CD14-positive monocyte (primary cell): Measurements from ENCODE around the gene AP2S1. TPM values are rescaled to one million over a fixed set of nuclear protein-coding genes. Genes with fewer than 3 reads are reported as not detected.

Experiments used
- DNase-seq, 3 donors: peaks; one replicate each; pipeline ENCODE4 v3.0.0-alpha.2; 2011 to 2022
- H2AFZ ChIP-seq: 2 replicates; pipeline ENCODE4 v1.6.0; 2012; ENCODE audit warnings: mild to moderate bottlenecking, low read depth, low read length, inconsistent platforms; ENCODE audit not compliant: insufficient read depth, poor library complexity, severe bottlenecking
- H3K27ac ChIP-seq, 2 donors: 1 replicate in 1 of 2; 2 replicates in 1 of 2; pipeline ENCODE4 v1.5.1; 2012 to 2013; ENCODE audit warnings: low read length in 2 of 2, control low read depth in 1 of 2, inconsistent platforms in 1 of 2, low read depth in 1 of 2, mild to moderate bottlenecking in 1 of 2
- H3K27me3 ChIP-seq, 2 donors: one replicate each; pipeline versions ENCODE4 v1.6.0 to v1.6.1; 2011 to 2013; ENCODE audit warnings: low read length in 2 of 2; ENCODE audit not compliant: control insufficient read depth in 2 of 2, insufficient read depth in 2 of 2
- H3K36me3 ChIP-seq, 2 donors: replicated peaks in 1 of 2; 1 replicate in 1 of 2; 2 replicates in 1 of 2; pipeline versions ENCODE4 v1.5.1 to v1.6.1; 2012 to 2013; ENCODE audit warnings: low read length in 2 of 2, control low read depth in 1 of 2, inconsistent platforms in 1 of 2, mild to moderate bottlenecking in 1 of 2; ENCODE audit not compliant: insufficient read depth in 2 of 2, control insufficient read depth in 1 of 2
- H3K4me1 ChIP-seq, 2 donors: 1 replicate in 1 of 2; 2 replicates in 1 of 2; pipeline versions ENCODE4 v1.5.1 to v1.6.1; 2012 to 2013; ENCODE audit warnings: low read length in 2 of 2, control low read depth in 1 of 2, inconsistent platforms in 1 of 2, mild to moderate bottlenecking in 1 of 2, moderate library complexity in 1 of 2; ENCODE audit not compliant: insufficient read depth in 2 of 2, control insufficient read depth in 1 of 2
- H3K4me2 ChIP-seq: replicated peaks from 2 replicates; pipeline ENCODE3; 2012; ENCODE audit warnings: low read length, moderate library complexity, mild to moderate bottlenecking; ENCODE audit not compliant: poor library complexity, severe bottlenecking; ENCODE audit errors: extremely low read depth
- H3K4me3 ChIP-seq, 3 experiments: fragments of 200-600 bp in 1 of 3; sonication (generic) in 1 of 3; replicated peaks in 1 of 3; 1 replicate in 2 of 3; 2 replicates in 1 of 3; pipeline ENCODE4 v1.5.1; 2011 to 2013; ENCODE audit warnings: low read length in 3 of 3, mild to moderate bottlenecking in 3 of 3, control low read depth in 2 of 3, low read depth in 2 of 3, inconsistent platforms in 1 of 3, moderate library complexity in 1 of 3
- H3K79me2 ChIP-seq: 2 replicates; pipeline ENCODE4 v1.6.0; 2012; ENCODE audit warnings: mild to moderate bottlenecking, control low read depth, inconsistent platforms, low read length, moderate library complexity; ENCODE audit not compliant: insufficient read depth
- H3K9ac ChIP-seq: 2 replicates; pipeline ENCODE4 v1.6.0; 2017; ENCODE audit warnings: low read length, mild to moderate bottlenecking; ENCODE audit not compliant: insufficient read depth, poor library complexity, severe bottlenecking
- H3K9me3 ChIP-seq, 2 donors: replicated peaks in 1 of 2; 1 replicate in 1 of 2; 2 replicates in 1 of 2; pipeline versions ENCODE4 v1.5.1 to v1.6.1; 2012 to 2013; ENCODE audit warnings: low read length in 2 of 2, control low read depth in 1 of 2; ENCODE audit not compliant: control insufficient read depth in 1 of 2, insufficient read depth in 1 of 2
- H4K20me1 ChIP-seq: 2 replicates; pipeline ENCODE4 v1.6.0; 2012; ENCODE audit warnings: mild to moderate bottlenecking, low read length, control low read depth, moderate library complexity; ENCODE audit not compliant: insufficient read depth
- H3K27ac Mint-ChIP-seq, 7 donors: one replicate each; pipeline ENCODE4 v1.8.0; 2020; ENCODE audit warnings: mild to moderate bottlenecking in 7 of 7, mixed read lengths in 7 of 7, moderate library complexity in 6 of 7, inconsistent platforms in 2 of 7
- H3K27me3 Mint-ChIP-seq, 3 donors: one replicate each; pipeline ENCODE4 v1.8.0; 2021 to 2022; ENCODE audit warnings: low read depth in 3 of 3, mild to moderate bottlenecking in 3 of 3, mixed read lengths in 3 of 3, moderate library complexity in 3 of 3, inconsistent platforms in 1 of 3
- H3K36me3 Mint-ChIP-seq, 2 donors: one replicate each; pipeline ENCODE4 v1.8.0; 2020; ENCODE audit warnings: mixed read lengths in 2 of 2, inconsistent platforms in 1 of 2, mild to moderate bottlenecking in 1 of 2
- H3K4me1 Mint-ChIP-seq: one replicate; pipeline ENCODE4 v1.8.0; 2020; ENCODE audit warnings: mild to moderate bottlenecking, mixed read lengths
- H3K4me3 Mint-ChIP-seq, 2 donors: one replicate each; pipeline ENCODE4 v1.8.0; 2020; ENCODE audit warnings: mild to moderate bottlenecking in 2 of 2, mixed read lengths in 2 of 2, moderate library complexity in 1 of 2
- H3K9me3 Mint-ChIP-seq, 7 donors: one replicate each; pipeline ENCODE4 v1.8.0; 2020 to 2022; ENCODE audit warnings: mixed read lengths in 7 of 7, mild to moderate bottlenecking in 6 of 7, moderate library complexity in 6 of 7, inconsistent platforms in 2 of 7
- CTCF ChIP-seq: fragments of 200-600 bp; IDR thresholded peaks from one replicate; pipeline ENCODE4 v1.8.0; 2022; ENCODE audit warnings: antibody characterized with exemption, mild to moderate bottlenecking
- WGBS: methylation state at CpG from one replicate; pipeline ENCODE4 v1.1.5; 2013; ENCODE audit warnings: missing lambda C conversion rate; ENCODE audit not compliant: insufficient coverage; 5-methylcytosine and 5-hydroxymethylcytosine counted together
- intact Hi-C, 2 donors: fragments of 100-400 bp; cut with micrococcal nuclease; formaldehyde crosslinking; loops; one replicate each; pipeline versions ENCODE4 v1.15.0 to v1.15.1; 2023
- polyA plus RNA-seq, 3 donors: library from polyadenylated mRNA; depleted of rRNA in 1 of 3; unstranded in 2 of 3; stranded (reverse) in 1 of 3; fragments of 300-500 nt in 2 of 3; fragments of >200 nt in 1 of 3; fragmentation: Illumina TruSeq in 2 of 3; gene quantifications; 1 replicate in 2 of 3; 2 replicates in 1 of 3; pipeline ENCODE4 v1.2.3, GENCODE V29; 2012 to 2021

AP2S1 gene
- polyA plus RNA-seq, 3 donors, result 123 to 194 (median 170) TPM

- WGBS, result 98% methylated on average over 5 of the region's 6 CpGs
- peaks cover 0 to 12% of the 10 kb centered on the region in 2 donors for H3K36me3 ChIP-seq
- no peak overlapping the region for H3K4me3 ChIP-seq
- Mint-ChIP-seq H3K4me3 (no peak overlapping the region), H3K27ac (no peak overlapping the region), H3K4me1 (no peaks in the 10 kb centered on the region), H3K27me3 (no peaks in the 10 kb centered on the region), H3K36me3 (peaks cover 7 to 10% of the 10 kb centered on the region in 2 donors), H3K9me3 (no peaks in the 10 kb centered on the region)
- no peak overlapping the region for H3K9ac ChIP-seq
- intact Hi-C loops, result no loop called here
- no peak overlapping the region for H2AFZ ChIP-seq
- H3K27me3 ChIP-seq, result no peaks in the 10 kb centered on the region
- H3K79me2 ChIP-seq, result peaks cover 56% of the 10 kb centered on the region
- H3K4me1 ChIP-seq, result no peaks in the 10 kb centered on the region
- H3K27ac ChIP-seq, result no peak overlapping the region
- no peak for DNase-seq
- H4K20me1 ChIP-seq, result peaks cover 16% of the 10 kb centered on the region
- no peak overlapping the region for H3K4me2 ChIP-seq
- no peaks in the 10 kb centered on the region for H3K9me3 ChIP-seq
- TF ChIP-seq CTCF, result no peak
These were observed 25.0 kb upstream of the AP2S1 start for GRCh38 chr19:46875657-46876056.

GRCh38 chr19:46875234-46875633 lies 24.6 kb upstream of the AP2S1 start:
- no peak overlapping the region for H3K4me3 ChIP-seq
- H3K4me1 ChIP-seq, result no peaks in the 10 kb centered on the region
- Mint-ChIP-seq H3K27ac (no peak overlapping the region), H3K9me3 (no peaks in the 10 kb centered on the region), H3K4me1 (no peaks in the 10 kb centered on the region), H3K4me3 (no peak overlapping the region), H3K27me3 (no peaks in the 10 kb centered on the region), H3K36me3 (peaks cover 6 to 10% of the 10 kb centered on the region in 2 donors)
- no peak overlapping the region for H3K27ac ChIP-seq
- no peak overlapping the region for H3K4me2 ChIP-seq
- H2AFZ ChIP-seq, result no peak overlapping the region
- peaks cover 20% of the 10 kb centered on the region for H4K20me1 ChIP-seq
- no peak overlapping the region for H3K9ac ChIP-seq
- no peak for TF ChIP-seq CTCF
- DNase-seq, result no peak
- no CpG with 5 or more reads among the region's 4 CpGs for WGBS
- no peaks in the 10 kb centered on the region for H3K27me3 ChIP-seq
- no peaks in the 10 kb centered on the region for H3K9me3 ChIP-seq
- peaks cover 0 to 12% of the 10 kb centered on the region in 2 donors for H3K36me3 ChIP-seq
- peaks cover 60% of the 10 kb centered on the region for H3K79me2 ChIP-seq
- intact Hi-C loops, result no loop called here
